Kidney (tissue), 14 donors: Measurements from ENCODE around the gene CNKSR2. TPM values are rescaled to one million over a fixed set of nuclear protein-coding genes. Genes with fewer than 3 reads are reported as not detected.

ENCODE experiments used
- DNase-seq, 5 donors: peaks; one replicate each; pipeline ENCODE4 v3.0.0-alpha.2; 2013 to 2020
- FAIRE-seq: peaks from 2 replicates; lab custom pipeline; 2012; peaks lifted over from hg19 to GRCh38; lab: Jason Lieb, UNC
- H3K27ac ChIP-seq, 2 donors: one replicate each; pipeline ENCODE4 v1.7.0; 2013; ENCODE audit warnings: low read depth in 2 of 2, low read length in 2 of 2, inconsistent platforms in 1 of 2
- H3K27me3 ChIP-seq: one replicate; pipeline ENCODE4 v1.7.1; 2013; ENCODE audit warnings: low read length, inconsistent platforms; ENCODE audit not compliant: control insufficient read depth, insufficient read depth
- H3K36me3 ChIP-seq, 3 donors: one replicate each; pipeline versions ENCODE4 v1.7.0 to v1.7.1; 2013; ENCODE audit warnings: low read length in 3 of 3, control low read depth in 1 of 3, inconsistent platforms in 1 of 3; ENCODE audit not compliant: insufficient read depth in 3 of 3, control insufficient read depth in 2 of 3
- H3K4me1 ChIP-seq, 3 donors: one replicate each; pipeline versions ENCODE4 v1.7.0 to v1.7.1; 2013; ENCODE audit warnings: low read length in 3 of 3, inconsistent platforms in 1 of 3, low read depth in 1 of 3; ENCODE audit not compliant: control insufficient read depth in 2 of 3, insufficient read depth in 2 of 3
- H3K4me3 ChIP-seq, 3 donors: one replicate each; pipeline versions ENCODE4 v1.7.0 to v1.8.1; 2013; ENCODE audit warnings: low read length in 3 of 3, control low read depth in 1 of 3, inconsistent platforms in 1 of 3
- H3K9ac ChIP-seq, 3 donors: one replicate each; pipeline versions ENCODE4 v1.7.0 to v1.7.1; 2013; ENCODE audit warnings: low read length in 3 of 3, control low read depth in 1 of 3, inconsistent platforms in 1 of 3
- H3K9me3 ChIP-seq, 3 donors: one replicate each; pipeline versions ENCODE4 v1.7.0 to v1.7.1; 2013; ENCODE audit warnings: low read length in 3 of 3, control low read depth in 1 of 3, inconsistent platforms in 1 of 3; ENCODE audit not compliant: control insufficient read depth in 2 of 3, insufficient read depth in 1 of 3
- CTCF ChIP-seq: IDR thresholded peaks from 3 replicates; pipeline ENCODE4 v1.5.1; 2012; ENCODE audit warnings: mild to moderate bottlenecking, moderate library complexity, borderline replicate concordance; ENCODE audit not compliant: insufficient read depth; ENCODE audit errors: extremely low read depth
- intact Hi-C: fragments of 100-400 bp; cut with DNase I; formaldehyde crosslinking; loops from one replicate; pipeline ENCODE4 v1.11.1; 2022
- polyA plus RNA-seq: library from polyadenylated mRNA; stranded (reverse); fragments of 350-450 nt; fragmentation: Illumina TruSeq; extraction: RNeasy Lipid Tissue Mini Kit (QIAGEN cat#74804); gene quantifications from one replicate; pipeline ENCODE4 v1.2.3, GENCODE V29; 2014; ENCODE audit warnings: low read depth, low replicate concordance; ENCODE audit not compliant: insufficient read depth
- total RNA-seq: library from RNA; stranded (reverse); fragmentation: NEBNext Ultra II Directional; extraction: Animal tissue kit (Norgen Biotek cat#: 25700); gene quantifications from one replicate; pipeline ENCODE4 v1.2.1, GENCODE V29; 2021
- donor health status: control.
- donor health status: control.
- donor health status: control.
- donor health status: control.
- donor health status: control.
- donor health status: DM: yes; HTN: yes; CAD: no.
- donor health status: Normal renal cell carcinoma (clear cell type).

The CNKSR2 gene
- total and polyA plus RNA-seq, 2 donors from 2014 or later = 0.06 to 1.6 TPM

GRCh38 chrX:21586001-21586400, 211.8 kb downstream of the CNKSR2 start:
- no peak for TF ChIP-seq CTCF
- peaks cover 3% of the 10 kb centered on the region for H3K27me3 ChIP-seq
- FAIRE-seq = no peak

GRCh38 chrX:21590012-21590776, 216.0 kb downstream of the CNKSR2 start:
- Histone ChIP-seq H3K9me3 (no peaks in the 10 kb centered on the region), H3K9ac (no peak overlapping the region), H3K4me1 (no peaks in the 10 kb centered on the region), H3K27me3 (no peaks in the 10 kb centered on the region), H3K27ac (no peak overlapping the region), H3K4me3 (no peak overlapping the region), H3K36me3 (no peaks in the 10 kb centered on the region)
- FAIRE-seq (no peak), DNase-seq (no peak)
- no peak for TF ChIP-seq CTCF
- intact Hi-C loops = no loop called here

More at GRCh38 chrX:21586001-21586400, 211.8 kb downstream of the CNKSR2 start:
- Histone ChIP-seq H3K4me3 (no peak overlapping the region), H3K9ac (no peak overlapping the region), H3K27ac (no peak overlapping the region), H3K9me3 (no peaks in the 10 kb centered on the region), H3K36me3 (no peaks in the 10 kb centered on the region), H3K4me1 (no peaks in the 10 kb centered on the region)
- DNase-seq = no peak
- intact Hi-C loops = no loop called here

- FAIRE-seq (no peak), DNase-seq (peak in 1 of 5 donors; percentile 0)
- Histone ChIP-seq H3K27me3 (no peaks in the 10 kb centered on the region), H3K27ac (no peak overlapping the region), H3K4me3 (no peak overlapping the region), H3K36me3 (no peaks in the 10 kb centered on the region), H3K4me1 (no peaks in the 10 kb centered on the region), H3K9ac (no peak overlapping the region), H3K9me3 (no peaks in the 10 kb centered on the region)
- intact Hi-C loops = no loop called here
- no peak for TF ChIP-seq CTCF
Observed at GRCh38 chrX:21606002-21606401, 231.8 kb downstream of the CNKSR2 start.

GRCh38 chrX:21610168-21610567, 235.9 kb downstream of the CNKSR2 start:
- intact Hi-C loops = no loop called here
- FAIRE-seq = no peak
- Histone ChIP-seq H3K4me1 (no peaks in the 10 kb centered on the region), H3K4me3 (no peak overlapping the region), H3K36me3 (no peaks in the 10 kb centered on the region), H3K9ac (no peak overlapping the region), H3K27ac (no peak overlapping the region), H3K27me3 (peaks cover 3% of the 10 kb centered on the region), H3K9me3 (no peaks in the 10 kb centered on the region)
- no peak for DNase-seq
- no peak for TF ChIP-seq CTCF
